SKM-1 (cell line): Measurements from ENCODE around the gene CRTC3.

ENCODE experiments used
- DNase-seq: peaks from one replicate; lab custom pipeline; 2025; ENCODE audit not compliant: unreplicated experiment; lab: John Stamatoyannopoulos, UW

CRTC3 gene

GRCh38 chr15:90691369-90691768 lies 161.6 kb downstream of the CRTC3 start:
- no peak for DNase-seq

GRCh38 chr15:90691982-90692773 lies 162.5 kb downstream of the CRTC3 start:
- no peak for DNase-seq
